Osteoblast (primary cell): ENCODE results near the gene C1QTNF7. TPM values are rescaled to one million over a fixed set of nuclear protein-coding genes. Genes with fewer than 3 reads are reported as not detected.

Experiments used
- DNase-seq: peaks from one replicate; pipeline ENCODE4 v3.0.0; 2011; ENCODE audit warnings: low spot score, mixed read lengths; ENCODE audit not compliant: insufficient read length; ENCODE audit errors: missing footprints
- H2AFZ ChIP-seq: 2 replicates; pipeline ENCODE4 v1.6.0; 2011; ENCODE audit warnings: mild to moderate bottlenecking, low read length
- H3K27ac ChIP-seq: 2 replicates; pipeline ENCODE4 v1.5.1; 2011; ENCODE audit warnings: mild to moderate bottlenecking, low read depth, low read length, moderate library complexity
- H3K27me3 ChIP-seq: 2 replicates; pipeline ENCODE4 v1.6.0; 2012; ENCODE audit warnings: mild to moderate bottlenecking, control low read depth, inconsistent platforms, low read length, moderate library complexity; ENCODE audit not compliant: insufficient read depth
- H3K36me3 ChIP-seq: 2 replicates; pipeline ENCODE4 v1.5.1; 2011; ENCODE audit warnings: mild to moderate bottlenecking, low read length, control low read depth, moderate library complexity; ENCODE audit not compliant: insufficient read depth
- H3K4me1 ChIP-seq: 2 replicates; pipeline ENCODE4 v1.5.1; 2011; ENCODE audit warnings: mild to moderate bottlenecking, low read length, control low read depth, moderate library complexity; ENCODE audit not compliant: insufficient read depth
- H3K4me2 ChIP-seq: 2 replicates; pipeline ENCODE4 v1.6.0; 2011; ENCODE audit warnings: mild to moderate bottlenecking, low read length; ENCODE audit not compliant: insufficient read depth
- H3K4me3 ChIP-seq: fragments of 200-600 bp; sonication (generic); 3 replicates; pipeline ENCODE4 v1.5.1; 2012; ENCODE audit warnings: mild to moderate bottlenecking, low read length, inconsistent platforms; ENCODE audit not compliant: insufficient read depth
- H3K79me2 ChIP-seq: 2 replicates; pipeline ENCODE4 v1.6.0; 2012; ENCODE audit warnings: mild to moderate bottlenecking, low read length, control low read depth, inconsistent platforms; ENCODE audit not compliant: insufficient read depth
- H3K9me3 ChIP-seq: 2 replicates; pipeline ENCODE4 v1.5.1; 2011; ENCODE audit warnings: low read depth, low read length, control low read depth
- H4K20me1 ChIP-seq: 2 replicates; pipeline ENCODE4 v1.6.0; 2012; ENCODE audit warnings: mild to moderate bottlenecking, low read length, control low read depth; ENCODE audit not compliant: insufficient read depth
- total RNA-seq: library from RNA; depleted of rRNA; stranded (reverse); fragments of >200 nt; gene quantifications from 2 replicates; pipeline ENCODE4 v1.2.3, GENCODE V29; 2012
- TF ChIP-seq, protein P1 (sequence below): IDR thresholded peaks from 2 replicates; pipeline ENCODE4 v1.5.1; 2011; ENCODE audit warnings: mild to moderate bottlenecking, low read depth, low read length, moderate library complexity; ENCODE audit errors: extremely low read depth

C1QTNF7 gene
- total RNA-seq, 1 donor, result 0.72 TPM

DNA sequence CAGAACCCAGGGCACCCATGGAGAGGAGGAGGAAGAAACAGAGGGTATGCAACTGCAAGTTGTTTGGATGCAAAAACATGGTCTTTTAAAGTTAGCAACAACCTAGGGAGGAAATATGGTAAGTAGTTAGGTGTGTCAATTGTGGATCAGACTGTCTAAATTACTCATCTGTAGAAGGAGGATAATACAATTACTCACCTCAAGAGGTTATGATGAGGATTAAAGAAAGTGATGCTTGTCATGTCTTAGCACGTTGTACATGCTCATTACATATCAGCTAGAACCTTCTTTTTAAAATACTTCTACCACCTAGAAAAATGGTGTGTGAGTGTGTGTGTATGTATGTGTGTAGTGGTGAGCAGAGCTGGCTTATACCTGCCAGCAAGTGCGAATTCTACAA, 2.3 kb upstream of the C1QTNF7 start:
- Histone ChIP-seq H3K27me3 (no peaks in the 10 kb centered on the region), H3K4me2 (no peak overlapping the region), H3K4me1 (peaks cover 1% of the 10 kb centered on the region), H3K4me3 (no peak overlapping the region), H3K79me2 (no peaks in the 10 kb centered on the region), H2AFZ (no peak overlapping the region), H3K9me3 (no peaks in the 10 kb centered on the region), H3K36me3 (no peaks in the 10 kb centered on the region), H4K20me1 (no peaks in the 10 kb centered on the region), H3K27ac (no peak overlapping the region)
- DNase-seq, result no peak
- TF ChIP-seq, protein P1, sequence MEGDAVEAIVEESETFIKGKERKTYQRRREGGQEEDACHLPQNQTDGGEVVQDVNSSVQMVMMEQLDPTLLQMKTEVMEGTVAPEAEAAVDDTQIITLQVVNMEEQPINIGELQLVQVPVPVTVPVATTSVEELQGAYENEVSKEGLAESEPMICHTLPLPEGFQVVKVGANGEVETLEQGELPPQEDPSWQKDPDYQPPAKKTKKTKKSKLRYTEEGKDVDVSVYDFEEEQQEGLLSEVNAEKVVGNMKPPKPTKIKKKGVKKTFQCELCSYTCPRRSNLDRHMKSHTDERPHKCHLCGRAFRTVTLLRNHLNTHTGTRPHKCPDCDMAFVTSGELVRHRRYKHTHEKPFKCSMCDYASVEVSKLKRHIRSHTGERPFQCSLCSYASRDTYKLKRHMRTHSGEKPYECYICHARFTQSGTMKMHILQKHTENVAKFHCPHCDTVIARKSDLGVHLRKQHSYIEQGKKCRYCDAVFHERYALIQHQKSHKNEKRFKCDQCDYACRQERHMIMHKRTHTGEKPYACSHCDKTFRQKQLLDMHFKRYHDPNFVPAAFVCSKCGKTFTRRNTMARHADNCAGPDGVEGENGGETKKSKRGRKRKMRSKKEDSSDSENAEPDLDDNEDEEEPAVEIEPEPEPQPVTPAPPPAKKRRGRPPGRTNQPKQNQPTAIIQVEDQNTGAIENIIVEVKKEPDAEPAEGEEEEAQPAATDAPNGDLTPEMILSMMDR, result no peak

GRCh38 chr4:15427161-15427560, 672 bp upstream of the C1QTNF7 start:
- H3K36me3 ChIP-seq, result no peaks in the 10 kb centered on the region
- no peak for DNase-seq
- no peak overlapping the region for H3K27ac ChIP-seq
- TF ChIP-seq, protein P1, result no peak
- no peaks in the 10 kb centered on the region for H4K20me1 ChIP-seq
- no peaks in the 10 kb centered on the region for H3K9me3 ChIP-seq
- H3K27me3 ChIP-seq, result no peaks in the 10 kb centered on the region
- no peaks in the 10 kb centered on the region for H3K79me2 ChIP-seq
- H3K4me2 ChIP-seq, result no peak overlapping the region
- no peaks in the 10 kb centered on the region for H3K4me1 ChIP-seq
- no peak overlapping the region for H3K4me3 ChIP-seq
- peak overlapping the region; percentile 13 for H2AFZ ChIP-seq

GRCh38 chr4:15428611-15429010, 778 bp downstream of the C1QTNF7 start:
- Histone ChIP-seq H3K9me3 (no peaks in the 10 kb centered on the region), H3K27ac (no peak overlapping the region), H3K4me3 (no peak overlapping the region), H3K4me2 (no peak overlapping the region), H3K4me1 (peaks cover 4% of the 10 kb centered on the region), H2AFZ (no peak overlapping the region), H3K36me3 (no peaks in the 10 kb centered on the region), H3K27me3 (no peaks in the 10 kb centered on the region), H3K79me2 (no peaks in the 10 kb centered on the region), H4K20me1 (no peaks in the 10 kb centered on the region)
- TF ChIP-seq, protein P1, result no peak
- no peak for DNase-seq

- Histone ChIP-seq H3K79me2 (no peaks in the 10 kb centered on the region), H3K4me3 (no peak overlapping the region), H3K4me1 (peaks cover 20% of the 10 kb centered on the region), H3K27ac (peak overlapping the region; percentile 43), H2AFZ (no peak overlapping the region), H3K9me3 (no peaks in the 10 kb centered on the region), H3K4me2 (peak overlapping the region; percentile 17), H3K27me3 (no peaks in the 10 kb centered on the region), H4K20me1 (no peaks in the 10 kb centered on the region), H3K36me3 (no peaks in the 10 kb centered on the region)
- TF ChIP-seq, protein P1, result no peak
- DNase-seq, result peak; percentile 38
These were observed 6.3 kb downstream of the C1QTNF7 start for GRCh38 chr4:15434091-15434490.
